ENCODE measurements around the gene DGAT2.
A peak's percentile ranks its signal among the peaks of the same experiment; 100 is the strongest.

DGAT2 gene

DNA sequence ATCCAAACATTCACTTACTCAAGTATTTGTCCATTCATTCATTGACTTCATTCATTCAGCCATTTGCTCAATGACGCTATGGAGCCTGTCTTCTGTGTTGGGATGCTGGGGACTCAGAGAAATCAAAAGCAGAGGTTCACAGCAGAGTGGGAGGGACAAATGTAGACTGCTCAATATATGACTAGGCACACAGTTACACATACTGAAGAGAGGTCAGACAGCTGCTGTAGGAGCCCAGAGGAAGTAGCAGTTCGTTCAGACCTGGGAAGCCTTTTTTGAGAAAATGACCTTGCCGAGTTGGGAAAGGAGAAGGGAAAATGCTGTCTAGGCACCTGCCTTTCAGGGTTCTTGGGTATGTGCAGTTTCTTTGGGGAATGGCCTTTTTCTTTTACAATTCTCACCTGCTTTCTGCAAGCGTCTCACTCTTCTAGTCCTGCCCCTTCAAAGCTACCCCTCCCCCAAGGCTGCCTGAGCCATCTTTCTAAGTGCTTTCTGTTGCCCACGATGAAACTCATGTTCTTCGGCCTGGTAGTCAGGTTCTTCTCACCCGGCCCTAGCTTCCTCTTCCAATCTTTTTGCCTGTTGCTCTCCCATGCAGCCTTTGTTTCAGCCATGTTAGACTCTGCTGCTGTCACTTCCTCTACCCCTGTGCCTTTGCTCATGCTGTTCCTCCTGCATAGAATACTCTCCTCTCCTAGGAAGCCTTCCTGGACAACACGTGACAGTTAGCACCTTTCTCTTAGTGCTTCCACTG lies 42.2 kb downstream of the DGAT2 start:
- DNase-seq (ENCODE audit: low read depth, low spot score) = no peak
- ChIA-PET CTCF (interaction anchor here (5.9 to 9.1 kb wide), 2 partner anchors 10 to 57 kb away, joined by 67 to 68 read pairs; no protein-coding TSS in a partner anchor), POLR2A (interaction anchor here (0.7 kb wide), 1 partner anchor 10 kb away, joined by 3 read pairs; no protein-coding TSS in a partner anchor)
- TF ChIP-seq, protein P1, sequence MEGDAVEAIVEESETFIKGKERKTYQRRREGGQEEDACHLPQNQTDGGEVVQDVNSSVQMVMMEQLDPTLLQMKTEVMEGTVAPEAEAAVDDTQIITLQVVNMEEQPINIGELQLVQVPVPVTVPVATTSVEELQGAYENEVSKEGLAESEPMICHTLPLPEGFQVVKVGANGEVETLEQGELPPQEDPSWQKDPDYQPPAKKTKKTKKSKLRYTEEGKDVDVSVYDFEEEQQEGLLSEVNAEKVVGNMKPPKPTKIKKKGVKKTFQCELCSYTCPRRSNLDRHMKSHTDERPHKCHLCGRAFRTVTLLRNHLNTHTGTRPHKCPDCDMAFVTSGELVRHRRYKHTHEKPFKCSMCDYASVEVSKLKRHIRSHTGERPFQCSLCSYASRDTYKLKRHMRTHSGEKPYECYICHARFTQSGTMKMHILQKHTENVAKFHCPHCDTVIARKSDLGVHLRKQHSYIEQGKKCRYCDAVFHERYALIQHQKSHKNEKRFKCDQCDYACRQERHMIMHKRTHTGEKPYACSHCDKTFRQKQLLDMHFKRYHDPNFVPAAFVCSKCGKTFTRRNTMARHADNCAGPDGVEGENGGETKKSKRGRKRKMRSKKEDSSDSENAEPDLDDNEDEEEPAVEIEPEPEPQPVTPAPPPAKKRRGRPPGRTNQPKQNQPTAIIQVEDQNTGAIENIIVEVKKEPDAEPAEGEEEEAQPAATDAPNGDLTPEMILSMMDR (IDR thresholded peaks at IDR 0.05; ENCODE audit: insufficient read depth, low read length, missing control alignments) = no peak
- no peak overlapping the region for H3K4me3 ChIP-seq (ENCODE audit: low read depth, low read length)

DNA sequence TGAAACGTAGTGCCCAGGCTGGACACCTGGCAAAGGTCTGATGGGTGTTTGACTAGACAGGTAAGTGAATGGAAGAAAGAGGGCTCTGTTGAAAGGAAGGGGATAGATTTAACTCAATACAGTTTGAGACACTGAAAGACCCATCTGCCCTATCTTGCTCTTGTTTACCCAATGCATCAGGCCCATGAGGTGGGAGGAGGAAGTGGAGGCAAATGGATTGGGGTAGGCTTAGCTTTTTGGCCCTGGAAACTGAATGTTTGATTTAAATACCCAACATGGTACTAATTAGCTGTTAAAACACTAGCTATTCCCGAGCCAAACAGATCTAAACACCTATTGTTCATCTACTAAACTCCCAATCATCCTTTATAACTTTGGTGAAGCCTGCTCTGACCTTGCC lies 42.9 kb downstream of the DGAT2 start:
- H3K4me3 ChIP-seq (ENCODE audit: low read depth, low read length) = no peak overlapping the region
- ChIA-PET CTCF (interaction anchor here (5.9 to 9.1 kb wide), 2 partner anchors 11 to 56 kb away, joined by 67 to 68 read pairs; no protein-coding TSS in a partner anchor), POLR2A (no interaction called here)
- no peak for DNase-seq (ENCODE audit: low read depth, low spot score)
- TF ChIP-seq, protein P1 (IDR thresholded peaks at IDR 0.05; ENCODE audit: insufficient read depth, low read length, missing control alignments) = no peak

DNA sequence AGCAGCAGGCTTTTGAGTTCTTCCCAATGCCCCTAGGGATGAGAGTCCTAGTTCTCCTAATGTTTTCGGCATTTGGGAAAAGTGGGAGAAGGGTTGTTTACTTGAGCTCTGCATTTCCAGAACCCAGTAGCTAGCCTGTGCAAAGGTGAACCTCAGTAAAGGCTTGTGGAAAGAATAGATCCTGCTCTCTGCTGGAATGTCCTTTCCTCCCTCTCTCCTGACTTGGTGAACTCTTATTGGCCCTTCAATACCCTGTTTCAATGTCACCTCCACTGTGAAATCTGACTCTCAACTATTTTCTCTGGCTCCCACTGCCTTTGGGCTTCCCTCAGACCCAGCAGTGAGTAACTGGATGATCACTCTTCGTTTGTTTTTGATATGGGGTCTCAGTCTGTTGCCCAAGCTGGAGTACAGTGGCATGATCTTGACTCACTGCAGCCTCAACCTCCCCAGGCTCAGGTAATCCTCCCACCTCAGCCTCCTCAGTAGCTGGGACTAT lies 44.0 kb downstream of the DGAT2 start:
- no peak for DNase-seq (ENCODE audit: low read depth, low spot score)
- TF ChIP-seq, protein P1 (IDR thresholded peaks at IDR 0.05; ENCODE audit: insufficient read depth, low read length, missing control alignments) = no peak
- CTCF ChIA-PET = interaction anchor here (0.8 to 9.1 kb wide), 3 partner anchors 12 to 55 kb away, joined by 3 to 68 read pairs (median 67); no protein-coding TSS in a partner anchor
- POLR2A ChIA-PET = no interaction called here
- no peak overlapping the region for H3K4me3 ChIP-seq (ENCODE audit: low read depth, low read length)

DNA sequence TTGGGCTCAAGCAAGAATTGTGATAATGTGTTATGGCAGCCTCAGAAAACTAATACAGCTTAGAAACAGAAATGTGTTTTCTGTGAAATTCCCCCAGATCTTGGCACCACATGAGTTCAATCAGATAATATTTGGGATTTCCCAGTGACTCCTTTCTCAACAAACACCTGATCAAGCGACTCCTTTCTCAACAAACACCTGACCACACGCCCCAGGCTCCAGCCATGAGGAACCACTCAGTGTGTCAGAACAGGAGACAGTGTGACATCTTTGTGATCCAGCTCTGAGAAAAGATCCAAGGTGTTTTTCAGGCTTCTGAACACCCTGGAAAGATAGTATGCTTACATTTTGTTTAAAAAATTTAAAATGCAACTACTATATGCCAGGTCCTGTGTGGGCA lies 44.5 kb downstream of the DGAT2 start:
- TF ChIP-seq, protein P1 (IDR thresholded peaks at IDR 0.05; ENCODE audit: insufficient read depth, low read length, missing control alignments) = no peak
- DNase-seq (ENCODE audit: low read depth, low spot score) = no peak
- CTCF ChIA-PET = interaction anchor here (0.8 to 9.1 kb wide), 5 partner anchors 8 to 60 kb away, joined by 3 to 68 read pairs (median 4); no protein-coding TSS in a partner anchor
- POLR2A ChIA-PET = no interaction called here
- H3K4me3 ChIP-seq (ENCODE audit: low read depth, low read length) = no peak overlapping the region

DNA sequence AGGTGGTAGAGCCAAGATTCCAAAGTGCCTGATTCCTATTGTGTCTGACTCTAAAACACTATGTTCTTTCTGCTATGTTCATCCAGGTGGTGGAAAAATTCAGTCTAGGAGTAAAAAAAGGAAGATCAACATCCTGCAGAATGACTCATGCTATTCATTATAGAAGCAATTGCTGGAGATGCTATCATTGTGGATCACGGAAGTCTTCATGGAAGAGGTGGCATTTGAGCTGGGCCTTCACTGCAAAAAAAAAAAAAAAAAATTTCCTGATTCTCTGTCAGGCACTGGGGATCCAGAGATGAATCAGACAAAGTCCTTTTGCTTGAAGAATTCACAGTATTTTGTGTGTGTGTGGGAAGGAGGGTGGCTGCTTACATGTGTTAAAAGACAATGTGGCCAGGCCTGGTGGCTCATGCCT lies 45.1 kb downstream of the DGAT2 start:
- DNase-seq (ENCODE audit: low read depth, low spot score) = no peak
- no peak overlapping the region for H3K4me3 ChIP-seq (ENCODE audit: low read depth, low read length)
- ChIA-PET POLR2A (no interaction called here), CTCF (interaction anchor here (0.8 to 9.1 kb wide), 5 partner anchors 9 to 59 kb away, joined by 3 to 68 read pairs (median 4); no protein-coding TSS in a partner anchor)
- TF ChIP-seq, protein P1 (IDR thresholded peaks at IDR 0.05; ENCODE audit: insufficient read depth, low read length, missing control alignments) = no peak

DNA sequence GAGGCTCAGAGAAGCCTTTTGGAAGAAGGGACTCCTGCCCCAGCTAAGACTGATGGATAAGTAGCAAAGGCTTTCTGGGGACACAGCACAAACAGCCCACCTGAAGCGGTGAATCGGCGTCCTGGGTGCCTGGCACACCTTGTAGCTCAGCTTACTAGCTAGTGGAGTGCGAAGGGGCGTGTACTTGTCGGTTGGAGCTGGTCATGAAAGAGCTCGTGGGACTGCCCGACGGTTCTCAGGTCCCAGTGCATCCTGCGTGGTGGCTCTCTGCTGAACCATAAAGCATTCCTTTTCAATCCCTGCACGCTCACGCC lies 45.7 kb downstream of the DGAT2 start:
- POLR2A ChIA-PET = no interaction called here

More for the DNA sequence above, 45.7 kb downstream of the DGAT2 start:
- peak overlapping the region; percentile 79 for H3K4me3 ChIP-seq (ENCODE audit: low read depth, low read length)
- CTCF ChIA-PET = interaction anchor here (1.3 to 9.1 kb wide), 4 partner anchors 10 to 59 kb away, joined by 3 to 68 read pairs (median 36); no protein-coding TSS in a partner anchor
- TF ChIP-seq, protein P1 (IDR thresholded peaks at IDR 0.05; ENCODE audit: insufficient read depth, low read length, missing control alignments) = no peak
- no peak for DNase-seq (ENCODE audit: low read depth, low spot score)
